ENCODE measurements around the gene PPM1K.
A peak's percentile ranks its signal among the peaks of the same experiment; 100 is the strongest.

Gene PPM1K

GRCh38 chr4:88276952-88277710, 7.2 kb downstream of the PPM1K start:
- DNase-seq, result no peak

GRCh38 chr4:88275949-88276515, 8.3 kb downstream of the PPM1K start:
- no peak for DNase-seq

GRCh38 chr4:88275516-88275915, 8.8 kb downstream of the PPM1K start:
- DNase-seq, result no peak

- DNase-seq, result no peak
These were observed 15.4 kb downstream of the PPM1K start for GRCh38 chr4:88268913-88269312.

- no peak for DNase-seq
These were observed 20.0 kb downstream of the PPM1K start for GRCh38 chr4:88264336-88264735.

GRCh38 chr4:88257726-88258125, 26.6 kb downstream of the PPM1K start:
- DNase-seq, result no peak

- no peak for DNase-seq
These were observed 29.2 kb downstream of the PPM1K start for GRCh38 chr4:88255111-88255510.

- no peak for DNase-seq
These were observed 32.4 kb downstream of the PPM1K start for GRCh38 chr4:88251924-88252323.

GRCh38 chr4:88247148-88247547, 37.2 kb downstream of the PPM1K start:
- no peak for DNase-seq

GRCh38 chr4:88246600-88246999, 37.8 kb downstream of the PPM1K start:
- DNase-seq, result no peak

GRCh38 chr4:88244816-88245579, 39.4 kb downstream of the PPM1K start:
- DNase-seq, result peak; percentile 47

- no peak for DNase-seq
These were observed 40.3 kb downstream of the PPM1K start for GRCh38 chr4:88244056-88244455.

- DNase-seq, result no peak
These were observed 42.2 kb downstream of the PPM1K start for GRCh38 chr4:88242144-88242543.

- DNase-seq, result no peak
These were observed 44.1 kb downstream of the PPM1K start for GRCh38 chr4:88240297-88240714.

- no peak for DNase-seq
These were observed 53.2 kb downstream of the PPM1K start for GRCh38 chr4:88230969-88231771.

- DNase-seq, result no peak
These were observed 53.9 kb downstream of the PPM1K start for GRCh38 chr4:88230461-88230891.

- DNase-seq, result no peak
These were observed 56.6 kb downstream of the PPM1K start for GRCh38 chr4:88227734-88228133.

GRCh38 chr4:88226143-88226542, 58.2 kb downstream of the PPM1K start:
- no peak for DNase-seq

GRCh38 chr4:88225232-88226105, 58.9 kb downstream of the PPM1K start:
- no peak for DNase-seq

GRCh38 chr4:88223516-88223915, 60.8 kb downstream of the PPM1K start:
- DNase-seq, result no peak

- no peak for DNase-seq
These were observed 65.3 kb downstream of the PPM1K start for GRCh38 chr4:88219099-88219498.

- DNase-seq, result no peak
These were observed 67.2 kb downstream of the PPM1K start for GRCh38 chr4:88217169-88217568.
